ENCODE results near the gene MAML2. TPM values are rescaled to one million over a fixed set of nuclear protein-coding genes. Genes with fewer than 3 reads are reported as not detected.

Gene MAML2
- total RNA-seq, 1 donor from 2014 or later = 3.8 TPM

- Histone ChIP-seq H3K9me3 (ENCODE audit: low read depth) (no peaks in the 10 kb centered on the region), H2AFZ (replicated peaks) (no peak overlapping the region), H3K9ac (no peak overlapping the region), H3K79me2 (ENCODE audit: low read depth) (no peaks in the 10 kb centered on the region), H3K4me1 (peaks cover 7% of the 10 kb centered on the region), H3K36me3 (no peaks in the 10 kb centered on the region), H4K20me1 (ENCODE audit: low read depth) (no peaks in the 10 kb centered on the region), H3K27ac (no peak overlapping the region), H3F3A (ENCODE audit: low read depth) (no peaks in the 10 kb centered on the region), H3K4me3 (no peak overlapping the region), H3K27me3 (no peaks in the 10 kb centered on the region), H3K4me2 (no peak overlapping the region)
- Mint-ChIP-seq H3K27ac (no peak overlapping the region), H3K27me3 (ENCODE audit: insufficient read depth, low read depth) (peaks cover 2% of the 10 kb centered on the region), H3K36me3 (peaks cover 4% of the 10 kb centered on the region), H3K4me3 (no peak overlapping the region), H3K9me3 (no peaks in the 10 kb centered on the region), H3K4me1 (peaks cover 37% of the 10 kb centered on the region)
- no peak for TF ChIP-seq EZH2phosphoT487 (IDR thresholded peaks at IDR 0.05)
- no peak for TF ChIP-seq EZH2 (IDR thresholded peaks at IDR 0.05)
- TF ChIP-seq, protein P1, sequence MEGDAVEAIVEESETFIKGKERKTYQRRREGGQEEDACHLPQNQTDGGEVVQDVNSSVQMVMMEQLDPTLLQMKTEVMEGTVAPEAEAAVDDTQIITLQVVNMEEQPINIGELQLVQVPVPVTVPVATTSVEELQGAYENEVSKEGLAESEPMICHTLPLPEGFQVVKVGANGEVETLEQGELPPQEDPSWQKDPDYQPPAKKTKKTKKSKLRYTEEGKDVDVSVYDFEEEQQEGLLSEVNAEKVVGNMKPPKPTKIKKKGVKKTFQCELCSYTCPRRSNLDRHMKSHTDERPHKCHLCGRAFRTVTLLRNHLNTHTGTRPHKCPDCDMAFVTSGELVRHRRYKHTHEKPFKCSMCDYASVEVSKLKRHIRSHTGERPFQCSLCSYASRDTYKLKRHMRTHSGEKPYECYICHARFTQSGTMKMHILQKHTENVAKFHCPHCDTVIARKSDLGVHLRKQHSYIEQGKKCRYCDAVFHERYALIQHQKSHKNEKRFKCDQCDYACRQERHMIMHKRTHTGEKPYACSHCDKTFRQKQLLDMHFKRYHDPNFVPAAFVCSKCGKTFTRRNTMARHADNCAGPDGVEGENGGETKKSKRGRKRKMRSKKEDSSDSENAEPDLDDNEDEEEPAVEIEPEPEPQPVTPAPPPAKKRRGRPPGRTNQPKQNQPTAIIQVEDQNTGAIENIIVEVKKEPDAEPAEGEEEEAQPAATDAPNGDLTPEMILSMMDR (IDR thresholded peaks at IDR 0.05) = no peak
- no peak for DNase-seq (ENCODE audit: low spot score)
Measured at GRCh38 chr11:96254854-96255253, 88.1 kb downstream of the MAML2 start.

DNA sequence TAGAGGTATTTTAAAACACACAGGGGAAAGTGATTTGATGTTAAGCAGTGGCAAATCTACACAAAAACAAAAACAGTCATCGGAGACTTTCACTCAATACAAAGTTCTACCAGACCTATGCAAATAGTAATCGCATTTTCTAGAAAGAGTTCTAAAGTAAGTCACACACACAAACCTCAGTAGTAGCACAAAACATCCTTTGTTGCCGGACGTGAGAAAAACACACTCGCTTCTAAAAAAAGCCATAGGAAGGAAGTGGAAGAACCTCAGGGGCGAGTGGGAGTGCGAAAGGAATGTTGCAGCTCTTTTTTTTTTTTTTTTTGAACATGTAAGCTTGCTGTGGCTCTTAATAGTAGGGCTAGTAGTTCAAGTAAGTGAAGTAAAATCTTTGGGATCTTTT, 88.9 kb downstream of the MAML2 start:
- no peak overlapping the region for H3K4me3 ChIP-seq
- TF ChIP-seq, protein P1 (IDR thresholded peaks at IDR 0.05) = no peak
- TF ChIP-seq EZH2 (IDR thresholded peaks at IDR 0.05) (no peak), EZH2phosphoT487 (IDR thresholded peaks at IDR 0.05) (no peak)
- H4K20me1 ChIP-seq (ENCODE audit: low read depth) = no peaks in the 10 kb centered on the region
- Mint-ChIP-seq H3K4me3 (peak overlapping the region; percentile 6), H3K36me3 (peaks cover 4% of the 10 kb centered on the region), H3K27ac (peak overlapping the region; percentile 96), H3K27me3 (ENCODE audit: insufficient read depth, low read depth) (peaks cover 2% of the 10 kb centered on the region), H3K9me3 (no peaks in the 10 kb centered on the region), H3K4me1 (peaks cover 31% of the 10 kb centered on the region)
- no peak overlapping the region for H3K27ac ChIP-seq
- H3K27me3 ChIP-seq = no peaks in the 10 kb centered on the region
- DNase-seq (ENCODE audit: low spot score) = no peak
- no peak overlapping the region for H3K4me2 ChIP-seq
- H3K4me1 ChIP-seq = peaks cover 7% of the 10 kb centered on the region
- H2AFZ ChIP-seq (replicated peaks) = no peak overlapping the region
- H3K9ac ChIP-seq = no peak overlapping the region
- no peaks in the 10 kb centered on the region for H3K36me3 ChIP-seq
- no peaks in the 10 kb centered on the region for H3K79me2 ChIP-seq (ENCODE audit: low read depth)
- no peaks in the 10 kb centered on the region for H3K9me3 ChIP-seq (ENCODE audit: low read depth)
- H3F3A ChIP-seq (ENCODE audit: low read depth) = no peaks in the 10 kb centered on the region

DNA sequence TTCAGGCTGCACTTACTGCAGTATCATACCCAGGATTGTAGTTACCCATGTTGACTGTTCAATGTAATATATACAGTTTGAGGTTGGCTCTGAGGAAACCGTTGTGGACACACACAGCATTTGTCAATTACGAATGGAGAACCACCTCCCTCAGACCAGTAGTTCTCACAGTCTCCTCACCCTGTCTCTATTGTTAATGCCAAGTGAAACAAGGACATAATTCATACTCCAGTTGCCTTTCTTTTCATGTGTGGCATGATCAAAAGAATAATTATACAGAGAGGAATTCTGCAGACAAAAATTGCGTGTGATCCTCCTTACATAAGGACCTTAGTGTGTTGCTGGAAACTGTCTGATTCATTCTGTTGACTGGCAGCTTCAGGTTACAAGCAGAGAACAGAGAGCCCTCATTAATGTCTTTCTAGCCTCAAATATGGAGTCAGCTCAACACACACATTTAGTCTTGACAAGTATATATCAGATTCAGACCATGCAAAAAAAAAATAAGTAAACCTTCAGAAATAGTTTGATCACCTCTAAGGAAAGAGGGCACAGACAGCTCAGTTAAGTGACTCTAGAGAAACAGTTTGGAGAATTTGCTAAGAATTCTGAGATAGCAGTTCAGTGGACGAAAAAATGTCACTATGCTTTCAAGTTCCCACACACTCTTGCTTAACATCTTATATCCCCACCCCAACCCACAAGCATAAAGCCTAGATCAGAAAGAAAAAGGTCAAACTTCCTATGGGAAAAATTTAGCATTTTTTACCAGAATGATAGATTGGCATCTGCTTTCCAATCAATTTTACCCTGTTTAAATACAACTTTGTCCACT, 96.1 kb downstream of the MAML2 start:
- no peak overlapping the region for H3K9ac ChIP-seq

More for the DNA sequence above, 96.1 kb downstream of the MAML2 start:
- Histone ChIP-seq H3F3A (ENCODE audit: low read depth) (peaks cover 12% of the 10 kb centered on the region), H3K36me3 (no peaks in the 10 kb centered on the region), H3K4me2 (no peak overlapping the region), H3K27ac (no peak overlapping the region), H3K4me3 (no peak overlapping the region), H4K20me1 (ENCODE audit: low read depth) (no peaks in the 10 kb centered on the region), H3K4me1 (peaks cover 18% of the 10 kb centered on the region), H3K9me3 (ENCODE audit: low read depth) (no peaks in the 10 kb centered on the region), H3K79me2 (ENCODE audit: low read depth) (no peaks in the 10 kb centered on the region), H2AFZ (replicated peaks) (no peak overlapping the region), H3K27me3 (no peaks in the 10 kb centered on the region)
- H3K4me3 Mint-ChIP-seq = no peak overlapping the region
- no peaks in the 10 kb centered on the region for H3K27me3 Mint-ChIP-seq (ENCODE audit: insufficient read depth, low read depth)
- peaks cover 42% of the 10 kb centered on the region for H3K4me1 Mint-ChIP-seq
- TF ChIP-seq, protein P1 (IDR thresholded peaks at IDR 0.05) = no peak
- TF ChIP-seq EZH2 (IDR thresholded peaks at IDR 0.05) = no peak
- DNase-seq (ENCODE audit: low spot score) = no peak
- peak overlapping the region; percentile 92 for H3K27ac Mint-ChIP-seq
- no peaks in the 10 kb centered on the region for H3K9me3 Mint-ChIP-seq
- no peaks in the 10 kb centered on the region for H3K36me3 Mint-ChIP-seq

Data from neural progenitor cell (in vitro differentiated cells).